NCI-H2107 treated with DMSO at 0.1 percent for 48 hours (cell line): Measurements from ENCODE around the gene EIF1AD.
A peak's percentile ranks its signal among the peaks of the same experiment; 100 is the strongest.
"Not testable (repeated sequence)": the region's sequence is repeated elsewhere in the genome, so short reads cannot be mapped to it uniquely, and the experiment has no call there.

Experiments
- DNase-seq: peaks from one replicate; lab custom pipeline; 2025; ENCODE audit not compliant: unreplicated experiment; lab: John Stamatoyannopoulos, UW

Gene EIF1AD

GRCh38 chr11:66001942-66002647, at the start of gene EIF1AD, which contains the start of gene BANF1:
Gene EIF1AD, minus strand, starts transcription at chr11:66002157. Its CDS starts 1,768 bp downstream, at chr11:66000389.
Gene BANF1, plus strand, starts transcription at chr11:66002503. Its CDS starts 748 bp downstream, at chr11:66003251.
- DNase-seq, result peak; percentile 97

GRCh38 chr11:66051371-66051765, 49.4 kb upstream of the EIF1AD start:
- no peak for DNase-seq

- DNase-seq, result peak; percentile 33
Observed at GRCh38 chr11:66050581-66051231, 48.7 kb upstream of the EIF1AD start.

GRCh38 chr11:66048547-66049323, 46.8 kb upstream of the EIF1AD start, which contains the start of gene GAL3ST3:
Gene GAL3ST3, minus strand, starts transcription at chr11:66049161. Its CDS starts 3,746 bp downstream, at chr11:66045415.
- no peak for DNase-seq

GRCh38 chr11:66047541-66048365, 45.8 kb upstream of the EIF1AD start:
- DNase-seq, result no peak

GRCh38 chr11:66046901-66047300, 44.9 kb upstream of the EIF1AD start:
- DNase-seq, result no peak

- DNase-seq, result peak; percentile 26
Observed at GRCh38 chr11:66045177-66045639, 43.3 kb upstream of the EIF1AD start.

GRCh38 chr11:66044757-66045156, 42.8 kb upstream of the EIF1AD start:
- no peak for DNase-seq

GRCh38 chr11:66042996-66043906, 41.3 kb upstream of the EIF1AD start:
- no peak for DNase-seq

GRCh38 chr11:66042227-66042995, 40.5 kb upstream of the EIF1AD start:
- no peak for DNase-seq

GRCh38 chr11:66039765-66040164, 37.8 kb upstream of the EIF1AD start:
- no peak for DNase-seq

- no peak for DNase-seq
Observed at GRCh38 chr11:66037327-66037726, 35.4 kb upstream of the EIF1AD start.

GRCh38 chr11:66036334-66036710, 34.4 kb upstream of the EIF1AD start:
- no peak for DNase-seq

GRCh38 chr11:66035653-66036333, 33.8 kb upstream of the EIF1AD start:
- DNase-seq, result no peak

- DNase-seq, result no peak
Observed at GRCh38 chr11:66032957-66033735, 31.2 kb upstream of the EIF1AD start.

GRCh38 chr11:66026017-66026529, 24.1 kb upstream of the EIF1AD start, which contains the start of gene CATSPER1:
Gene CATSPER1, minus strand, starts transcription at chr11:66026479. Its CDS starts 100 bp downstream, at chr11:66026379.
- no peak for DNase-seq

GRCh38 chr11:66023186-66023440, 21.2 kb upstream of the EIF1AD start:
- not testable (repeated sequence) for DNase-seq
